Mucosa of stomach (tissue), 1 donor: Measurements from ENCODE around the gene GAS6.
"Not testable (repeated sequence)": the region's sequence is repeated elsewhere in the genome, so short reads cannot be mapped to it uniquely, and the experiment has no call there.

ENCODE experiments used
- H3K27me3 ChIP-seq: one replicate; pipeline ENCODE4 v1.7.0; 2013; ENCODE audit warnings: mild to moderate bottlenecking, low read length; ENCODE audit not compliant: control insufficient read depth, insufficient read depth
- H3K36me3 ChIP-seq: one replicate; pipeline ENCODE4 v1.7.0; 2013; ENCODE audit warnings: low read length; ENCODE audit not compliant: control insufficient read depth, insufficient read depth
- H3K4me1 ChIP-seq: one replicate; pipeline ENCODE4 v1.7.0; 2013; ENCODE audit warnings: mild to moderate bottlenecking, low read length; ENCODE audit not compliant: control insufficient read depth, insufficient read depth
- H3K4me3 ChIP-seq: one replicate; pipeline ENCODE4 v1.7.0; 2013; ENCODE audit warnings: low read length
- H3K9ac ChIP-seq: one replicate; pipeline ENCODE4 v1.7.0; 2013; ENCODE audit warnings: mild to moderate bottlenecking, low read length, moderate library complexity
- H3K9me3 ChIP-seq: one replicate; pipeline ENCODE4 v1.7.0; 2013; ENCODE audit warnings: mild to moderate bottlenecking, low read length, moderate library complexity; ENCODE audit not compliant: control insufficient read depth
- donor health status: Pancreatic carcinoma.

Gene GAS6

GRCh38 chr13:113836768-113837559, 26.9 kb downstream of the GAS6 start:
- Histone ChIP-seq H3K36me3 (no peaks in the 10 kb centered on the region), H3K4me3 (no peak overlapping the region)

GRCh38 chr13:113835461-113836270, 28.2 kb downstream of the GAS6 start:
- Histone ChIP-seq H3K36me3 (no peaks in the 10 kb centered on the region), H3K9me3 (no peaks in the 10 kb centered on the region), H3K27me3 (no peaks in the 10 kb centered on the region), H3K9ac (no peak overlapping the region), H3K4me1 (peaks cover 39% of the 10 kb centered on the region), H3K4me3 (no peak overlapping the region)

More at GRCh38 chr13:113836768-113837559, 26.9 kb downstream of the GAS6 start:
- Histone ChIP-seq H3K27me3 (no peaks in the 10 kb centered on the region), H3K4me1 (peaks cover 41% of the 10 kb centered on the region), H3K9ac (peak overlapping the region; percentile 46), H3K9me3 (no peaks in the 10 kb centered on the region)

GRCh38 chr13:113834496-113835200, 29.2 kb downstream of the GAS6 start:
- H3K9me3 ChIP-seq: no peaks in the 10 kb centered on the region
- H3K36me3 ChIP-seq: no peaks in the 10 kb centered on the region
- no peak overlapping the region for H3K4me3 ChIP-seq
- no peak overlapping the region for H3K9ac ChIP-seq
- peaks cover 29% of the 10 kb centered on the region for H3K4me1 ChIP-seq
- H3K27me3 ChIP-seq: no peaks in the 10 kb centered on the region

- H3K9me3 ChIP-seq, H3K27me3 ChIP-seq, H3K9ac ChIP-seq, H3K4me3 ChIP-seq, H3K36me3 ChIP-seq: not testable (repeated sequence)
- H3K4me1 ChIP-seq: peaks cover 22% of the 10 kb centered on the region
These were observed 29.9 kb downstream of the GAS6 start for GRCh38 chr13:113834006-113834405.

- Histone ChIP-seq H3K4me1 (peaks cover 15% of the 10 kb centered on the region), H3K9me3 (no peaks in the 10 kb centered on the region), H3K9ac (no peak overlapping the region), H3K27me3 (no peaks in the 10 kb centered on the region), H3K4me3 (no peak overlapping the region), H3K36me3 (no peaks in the 10 kb centered on the region)
These were observed 30.6 kb downstream of the GAS6 start for GRCh38 chr13:113833111-113833830.

GRCh38 chr13:113832631-113833030, 31.2 kb downstream of the GAS6 start:
- Histone ChIP-seq H3K9me3 (no peaks in the 10 kb centered on the region), H3K9ac (no peak overlapping the region), H3K36me3 (no peaks in the 10 kb centered on the region), H3K4me1 (peaks cover 9% of the 10 kb centered on the region), H3K27me3 (no peaks in the 10 kb centered on the region), H3K4me3 (no peak overlapping the region)

GRCh38 chr13:113832205-113832604, 31.7 kb downstream of the GAS6 start:
- Histone ChIP-seq H3K27me3 (no peaks in the 10 kb centered on the region), H3K9ac (no peak overlapping the region), H3K36me3 (no peaks in the 10 kb centered on the region)

GRCh38 chr13:113831061-113831460, 32.8 kb downstream of the GAS6 start:
- H3K27me3 ChIP-seq: no peaks in the 10 kb centered on the region
- H3K4me1 ChIP-seq: no peaks in the 10 kb centered on the region
- no peak overlapping the region for H3K4me3 ChIP-seq
- H3K9me3 ChIP-seq: no peaks in the 10 kb centered on the region
- no peaks in the 10 kb centered on the region for H3K36me3 ChIP-seq
- H3K9ac ChIP-seq: no peak overlapping the region

More at GRCh38 chr13:113832205-113832604, 31.7 kb downstream of the GAS6 start:
- Histone ChIP-seq H3K4me1 (peaks cover 4% of the 10 kb centered on the region), H3K9me3 (no peaks in the 10 kb centered on the region), H3K4me3 (no peak overlapping the region)

- H3K4me3 ChIP-seq, H3K9me3 ChIP-seq, H3K4me1 ChIP-seq, H3K27me3 ChIP-seq, H3K36me3 ChIP-seq, H3K9ac ChIP-seq: not testable (repeated sequence)
These were observed 33.4 kb downstream of the GAS6 start for GRCh38 chr13:113830426-113830950.

GRCh38 chr13:113828282-113828825, 35.5 kb downstream of the GAS6 start:
- no peak overlapping the region for H3K4me3 ChIP-seq
- H3K36me3 ChIP-seq: no peaks in the 10 kb centered on the region
- no peak overlapping the region for H3K9ac ChIP-seq
- H3K9me3 ChIP-seq: no peaks in the 10 kb centered on the region
- no peaks in the 10 kb centered on the region for H3K27me3 ChIP-seq
- H3K4me1 ChIP-seq: no peaks in the 10 kb centered on the region

GRCh38 chr13:113827021-113827420, 36.9 kb downstream of the GAS6 start:
- Histone ChIP-seq H3K9me3 (no peaks in the 10 kb centered on the region), H3K36me3 (no peaks in the 10 kb centered on the region), H3K4me3 (no peak overlapping the region), H3K4me1 (no peaks in the 10 kb centered on the region), H3K9ac (no peak overlapping the region), H3K27me3 (no peaks in the 10 kb centered on the region)
